SK-N-SH treated with all-trans-retinoic acid at 6 μM for 48 hours (cell line): ENCODE results near the gene SP7.

Experiments
- ARNTL ChIP-seq: fragments of 450-650 bp; formaldehyde crosslinking; IDR thresholded peaks from 2 replicates; pipeline ENCODE4 v1.5.0; 2020; ENCODE audit warnings: low read depth, mild to moderate bottlenecking, moderate library complexity, borderline replicate concordance
- CSDC2 ChIP-seq: fragments of 250-450 bp; sonication (Bioruptor Pico); IDR thresholded peaks from 2 replicates; pipeline ENCODE4 v1.5.0; 2020; ENCODE audit warnings: mild to moderate bottlenecking, moderate library complexity
- GLIS3 ChIP-seq: fragments of 250-450 bp; sonication (Bioruptor Pico); IDR thresholded peaks from 2 replicates; pipeline ENCODE4 v1.5.0; 2020; ENCODE audit warnings: mild to moderate bottlenecking, moderate library complexity
- ISL1 ChIP-seq: fragments of 250-450 bp; sonication (Bioruptor Pico); IDR thresholded peaks from 2 replicates; pipeline ENCODE4 v2.1.2; 2022; ENCODE audit warnings: mild to moderate bottlenecking, moderate library complexity
- OSR1 ChIP-seq: fragments of 250-450 bp; sonication (Bioruptor Pico); IDR thresholded peaks from 2 replicates; pipeline ENCODE4 v1.8.0; 2022; ENCODE audit warnings: moderate library complexity, mild to moderate bottlenecking, inconsistent platforms
- RARB ChIP-seq: fragments of 250-450 bp; sonication (Bioruptor Pico); IDR thresholded peaks from 2 replicates; pipeline ENCODE4 v1.8.0; 2021; ENCODE audit warnings: mild to moderate bottlenecking, moderate library complexity
- SNAI2 ChIP-seq: fragments of 250-450 bp; sonication (Bioruptor Pico); IDR thresholded peaks from 2 replicates; pipeline ENCODE4 v1.5.0; 2020; ENCODE audit warnings: mild to moderate bottlenecking, moderate library complexity
- TOX ChIP-seq: fragments of 250-450 bp; sonication (Bioruptor Pico); IDR thresholded peaks from 2 replicates; pipeline ENCODE4 v1.8.0; 2021; ENCODE audit warnings: mild to moderate bottlenecking, moderate library complexity, borderline replicate concordance
- ZFP3 ChIP-seq: fragments of 250-450 bp; sonication (Bioruptor Pico); IDR thresholded peaks from 2 replicates; pipeline ENCODE4 v1.5.0; 2020; ENCODE audit warnings: mild to moderate bottlenecking, moderate library complexity
- ZFP30 ChIP-seq: fragments of 450-650 bp; formaldehyde crosslinking; IDR thresholded peaks from 2 replicates; pipeline ENCODE4 v1.5.0; 2022; ENCODE audit warnings: mild to moderate bottlenecking, moderate library complexity
- ZNF565 ChIP-seq: fragments of 450-650 bp; formaldehyde crosslinking; conservative IDR thresholded peaks from 2 replicates; pipeline ENCODE4 v1.5.0; 2020; ENCODE audit warnings: low read depth, mild to moderate bottlenecking, moderate library complexity
- TF ChIP-seq, protein P1 (sequence below): fragments of 250-450 bp; sonication (Bioruptor Pico); IDR thresholded peaks from 2 replicates; pipeline ENCODE4 v1.8.0; 2020; ENCODE audit warnings: mild to moderate bottlenecking, moderate library complexity, borderline replicate concordance
- TF ChIP-seq, protein P2 (sequence below): fragments of 250-450 bp; sonication (Bioruptor Pico); IDR thresholded peaks from 2 replicates; pipeline ENCODE4 v1.8.0; 2021; ENCODE audit warnings: low read depth, mild to moderate bottlenecking, moderate library complexity, borderline replicate concordance
- TF ChIP-seq, protein P3 (sequence below): fragments of 250-450 bp; sonication (Bioruptor Pico); IDR thresholded peaks from 2 replicates; pipeline ENCODE4 v1.5.0; 2020; ENCODE audit warnings: mild to moderate bottlenecking, moderate library complexity

DNA sequence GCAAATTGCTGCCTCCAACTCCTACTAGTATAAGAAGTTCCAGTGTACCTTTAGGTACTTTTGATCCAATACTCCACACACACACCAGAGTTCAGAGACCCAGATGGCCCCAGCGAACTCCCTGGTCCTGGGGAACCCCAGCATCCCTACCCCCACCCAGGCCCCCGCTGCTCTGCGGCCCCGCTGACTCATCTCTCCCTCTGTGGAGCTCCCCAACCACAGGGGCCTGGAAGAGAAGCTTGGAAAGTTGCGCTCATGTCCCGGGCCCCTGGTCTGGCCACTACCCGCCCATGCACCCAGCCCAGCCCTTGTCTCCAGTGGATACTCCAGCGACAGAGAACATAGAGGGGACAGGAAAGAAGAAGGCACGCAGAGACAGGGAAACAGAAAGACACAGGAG is 4.2 kb upstream of the SP7 start:
- no peak for TF ChIP-seq ISL1 (CRISPR knock-in tag)
- no peak for TF ChIP-seq ARNTL
- TF ChIP-seq, protein P1, sequence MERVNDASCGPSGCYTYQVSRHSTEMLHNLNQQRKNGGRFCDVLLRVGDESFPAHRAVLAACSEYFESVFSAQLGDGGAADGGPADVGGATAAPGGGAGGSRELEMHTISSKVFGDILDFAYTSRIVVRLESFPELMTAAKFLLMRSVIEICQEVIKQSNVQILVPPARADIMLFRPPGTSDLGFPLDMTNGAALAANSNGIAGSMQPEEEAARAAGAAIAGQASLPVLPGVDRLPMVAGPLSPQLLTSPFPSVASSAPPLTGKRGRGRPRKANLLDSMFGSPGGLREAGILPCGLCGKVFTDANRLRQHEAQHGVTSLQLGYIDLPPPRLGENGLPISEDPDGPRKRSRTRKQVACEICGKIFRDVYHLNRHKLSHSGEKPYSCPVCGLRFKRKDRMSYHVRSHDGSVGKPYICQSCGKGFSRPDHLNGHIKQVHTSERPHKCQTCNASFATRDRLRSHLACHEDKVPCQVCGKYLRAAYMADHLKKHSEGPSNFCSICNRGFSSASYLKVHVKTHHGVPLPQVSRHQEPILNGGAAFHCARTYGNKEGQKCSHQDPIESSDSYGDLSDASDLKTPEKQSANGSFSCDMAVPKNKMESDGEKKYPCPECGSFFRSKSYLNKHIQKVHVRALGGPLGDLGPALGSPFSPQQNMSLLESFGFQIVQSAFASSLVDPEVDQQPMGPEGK (CRISPR knock-in tag), result no peak
- TF ChIP-seq, protein P2, sequence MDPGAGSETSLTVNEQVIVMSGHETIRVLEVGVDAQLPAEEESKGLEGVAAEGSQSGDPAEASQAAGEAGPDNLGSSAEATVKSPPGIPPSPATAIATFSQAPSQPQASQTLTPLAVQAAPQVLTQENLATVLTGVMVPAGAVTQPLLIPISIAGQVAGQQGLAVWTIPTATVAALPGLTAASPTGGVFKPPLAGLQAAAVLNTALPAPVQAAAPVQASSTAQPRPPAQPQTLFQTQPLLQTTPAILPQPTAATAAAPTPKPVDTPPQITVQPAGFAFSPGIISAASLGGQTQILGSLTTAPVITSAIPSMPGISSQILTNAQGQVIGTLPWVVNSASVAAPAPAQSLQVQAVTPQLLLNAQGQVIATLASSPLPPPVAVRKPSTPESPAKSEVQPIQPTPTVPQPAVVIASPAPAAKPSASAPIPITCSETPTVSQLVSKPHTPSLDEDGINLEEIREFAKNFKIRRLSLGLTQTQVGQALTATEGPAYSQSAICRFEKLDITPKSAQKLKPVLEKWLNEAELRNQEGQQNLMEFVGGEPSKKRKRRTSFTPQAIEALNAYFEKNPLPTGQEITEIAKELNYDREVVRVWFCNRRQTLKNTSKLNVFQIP (CRISPR knock-in tag), result no peak
- TF ChIP-seq CSDC2 (CRISPR knock-in tag), result no peak
- TF ChIP-seq ZFP30, result no peak
- TF ChIP-seq, protein P3, sequence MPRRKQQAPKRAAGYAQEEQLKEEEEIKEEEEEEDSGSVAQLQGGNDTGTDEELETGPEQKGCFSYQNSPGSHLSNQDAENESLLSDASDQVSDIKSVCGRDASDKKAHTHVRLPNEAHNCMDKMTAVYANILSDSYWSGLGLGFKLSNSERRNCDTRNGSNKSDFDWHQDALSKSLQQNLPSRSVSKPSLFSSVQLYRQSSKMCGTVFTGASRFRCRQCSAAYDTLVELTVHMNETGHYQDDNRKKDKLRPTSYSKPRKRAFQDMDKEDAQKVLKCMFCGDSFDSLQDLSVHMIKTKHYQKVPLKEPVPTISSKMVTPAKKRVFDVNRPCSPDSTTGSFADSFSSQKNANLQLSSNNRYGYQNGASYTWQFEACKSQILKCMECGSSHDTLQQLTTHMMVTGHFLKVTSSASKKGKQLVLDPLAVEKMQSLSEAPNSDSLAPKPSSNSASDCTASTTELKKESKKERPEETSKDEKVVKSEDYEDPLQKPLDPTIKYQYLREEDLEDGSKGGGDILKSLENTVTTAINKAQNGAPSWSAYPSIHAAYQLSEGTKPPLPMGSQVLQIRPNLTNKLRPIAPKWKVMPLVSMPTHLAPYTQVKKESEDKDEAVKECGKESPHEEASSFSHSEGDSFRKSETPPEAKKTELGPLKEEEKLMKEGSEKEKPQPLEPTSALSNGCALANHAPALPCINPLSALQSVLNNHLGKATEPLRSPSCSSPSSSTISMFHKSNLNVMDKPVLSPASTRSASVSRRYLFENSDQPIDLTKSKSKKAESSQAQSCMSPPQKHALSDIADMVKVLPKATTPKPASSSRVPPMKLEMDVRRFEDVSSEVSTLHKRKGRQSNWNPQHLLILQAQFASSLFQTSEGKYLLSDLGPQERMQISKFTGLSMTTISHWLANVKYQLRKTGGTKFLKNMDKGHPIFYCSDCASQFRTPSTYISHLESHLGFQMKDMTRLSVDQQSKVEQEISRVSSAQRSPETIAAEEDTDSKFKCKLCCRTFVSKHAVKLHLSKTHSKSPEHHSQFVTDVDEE (CRISPR knock-in tag), result no peak
- TF ChIP-seq OSR1 (CRISPR knock-in tag), result no peak
- TF ChIP-seq ZNF565 (CRISPR knock-in tag), result no peak
- no peak for TF ChIP-seq RARB (CRISPR knock-in tag)
- no peak for TF ChIP-seq TOX
- TF ChIP-seq GLIS3 (CRISPR knock-in tag), result no peak
- TF ChIP-seq SNAI2 (CRISPR knock-in tag), result no peak
- no peak for TF ChIP-seq ZFP3 (CRISPR knock-in tag)
